T-helper 1 cell treated with Interleukin-12 subunit alpha and Interleukin-12 subunit beta and Interleukin-4 antibody, amounts not matched to agents 30 μg/mL and 1 μg/mL, for 36 hours (primary cell): ENCODE results near the gene RERGL.

Source experiments
- H3K27ac Mint-ChIP-seq: one replicate; pipeline ENCODE4 v1.8.0; 2021; ENCODE audit warnings: mild to moderate bottlenecking, mixed read lengths
- H3K27me3 Mint-ChIP-seq: one replicate; pipeline ENCODE4 v1.8.0; 2021; ENCODE audit warnings: low read depth, mixed read lengths
- H3K36me3 Mint-ChIP-seq: one replicate; pipeline ENCODE4 v1.8.0; 2021; ENCODE audit warnings: low read depth, mixed read lengths
- H3K4me1 Mint-ChIP-seq: one replicate; pipeline ENCODE4 v1.8.0; 2021; ENCODE audit warnings: low read depth, mixed read lengths
- H3K4me3 Mint-ChIP-seq: one replicate; pipeline ENCODE4 v1.8.0; 2021; ENCODE audit warnings: mild to moderate bottlenecking, moderate library complexity, mixed read lengths
- H3K9me3 Mint-ChIP-seq: one replicate; pipeline ENCODE4 v1.8.0; 2021; ENCODE audit warnings: mixed read lengths

The RERGL gene, protein sequence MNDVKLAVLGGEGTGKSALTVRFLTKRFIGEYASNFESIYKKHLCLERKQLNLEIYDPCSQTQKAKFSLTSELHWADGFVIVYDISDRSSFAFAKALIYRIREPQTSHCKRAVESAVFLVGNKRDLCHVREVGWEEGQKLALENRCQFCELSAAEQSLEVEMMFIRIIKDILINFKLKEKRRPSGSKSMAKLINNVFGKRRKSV

DNA sequence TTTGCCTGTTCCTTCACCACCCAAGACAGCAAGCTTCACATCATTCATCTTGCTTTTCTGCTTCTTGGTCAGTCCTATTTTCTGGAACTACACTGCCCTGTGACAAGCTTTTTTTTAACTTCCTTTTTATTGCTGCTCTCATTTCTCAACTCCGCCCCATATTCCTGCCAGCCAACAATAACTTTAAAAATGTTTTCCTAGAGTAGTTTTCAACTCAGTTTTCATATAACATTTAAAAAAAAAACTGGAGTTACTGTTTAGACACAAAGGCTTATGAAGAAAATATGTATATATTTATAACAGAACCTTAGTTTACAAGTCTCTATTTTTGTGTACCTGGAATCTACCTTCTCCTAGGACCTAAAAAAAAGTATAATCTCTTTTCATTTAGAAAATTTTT is at the start of gene RERGL:
Gene RERGL (minus strand): TSS at position 101 of the 400 bp plus-strand sequence. CDS start 53 bp downstream, at position 48.
- H3K27me3 Mint-ChIP-seq, result no peaks in the 10 kb centered on the region
- H3K4me3 Mint-ChIP-seq, result no peak within 1 kb of the TSS
- no peak within 1 kb of the TSS for H3K27ac Mint-ChIP-seq
- H3K4me1 Mint-ChIP-seq, result no peaks in the 10 kb centered on the region
- H3K9me3 Mint-ChIP-seq, result peaks cover 20% of the 10 kb centered on the region
- no peaks in the 10 kb centered on the region for H3K36me3 Mint-ChIP-seq

DNA sequence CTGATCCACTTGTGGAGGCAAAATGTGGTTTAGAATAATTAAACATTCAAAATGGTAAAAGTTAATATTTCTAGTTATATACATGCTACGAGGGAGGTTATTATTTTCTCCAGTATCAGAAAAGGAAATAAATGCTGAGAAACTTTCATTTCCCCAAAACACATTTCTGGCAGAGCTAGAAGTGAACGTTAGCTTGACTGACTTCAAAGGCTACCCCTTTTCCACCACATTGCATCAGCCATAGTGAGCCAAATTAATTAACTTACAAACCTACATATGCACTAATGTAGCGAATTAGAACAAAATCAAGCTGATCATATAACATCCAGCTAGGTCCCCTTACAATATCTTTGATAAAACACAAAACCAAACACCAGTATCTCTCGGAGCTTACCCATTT is 49.3 kb upstream of the RERGL start:
- H3K36me3 Mint-ChIP-seq, result no peaks in the 10 kb centered on the region
- no peak overlapping the region for H3K4me3 Mint-ChIP-seq
- H3K9me3 Mint-ChIP-seq, result no peaks in the 10 kb centered on the region
- no peaks in the 10 kb centered on the region for H3K4me1 Mint-ChIP-seq
- H3K27me3 Mint-ChIP-seq, result no peaks in the 10 kb centered on the region
- H3K27ac Mint-ChIP-seq, result no peak overlapping the region

DNA sequence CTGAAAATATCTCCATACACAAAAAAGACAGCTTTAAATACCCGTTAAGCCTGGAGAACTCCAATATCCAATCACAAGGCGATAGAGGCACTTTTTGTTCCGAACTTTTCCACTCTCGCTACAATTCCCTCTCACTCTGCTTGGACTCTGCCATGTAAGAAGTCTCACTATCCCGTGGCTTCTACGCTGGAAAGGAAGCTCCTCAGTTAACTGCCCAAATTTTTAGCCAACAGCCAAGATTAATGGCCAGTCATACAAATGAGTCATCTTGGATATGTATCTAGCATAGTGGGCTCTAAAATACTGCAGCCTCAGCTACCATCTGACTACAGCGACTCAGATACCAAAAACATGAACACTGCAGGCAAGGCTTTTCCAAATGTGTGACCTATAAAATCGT is 45.5 kb upstream of the RERGL start:
- Mint-ChIP-seq H3K9me3 (no peaks in the 10 kb centered on the region), H3K4me1 (no peaks in the 10 kb centered on the region), H3K4me3 (no peak overlapping the region), H3K27ac (no peak overlapping the region), H3K27me3 (no peaks in the 10 kb centered on the region), H3K36me3 (no peaks in the 10 kb centered on the region)

DNA sequence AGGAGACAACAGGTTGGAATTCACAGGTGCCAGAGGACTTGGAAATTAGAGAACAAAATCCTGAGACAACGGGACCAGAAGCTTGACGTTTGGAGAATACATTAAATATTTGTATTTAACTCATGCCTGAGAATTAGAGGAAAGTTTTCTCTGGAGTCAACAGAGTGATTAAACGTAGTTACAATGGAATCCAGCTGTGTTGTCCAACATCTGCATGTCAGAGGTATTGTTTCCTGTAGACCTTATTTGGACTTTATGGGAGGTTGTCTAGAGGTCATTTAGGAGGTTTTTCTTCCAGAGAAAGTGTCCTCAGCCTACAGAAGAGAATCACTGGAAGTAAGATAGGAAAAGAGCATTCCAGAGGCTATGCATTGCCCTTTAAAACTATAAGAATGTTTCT is 45.1 kb upstream of the RERGL start:
- no peaks in the 10 kb centered on the region for H3K27me3 Mint-ChIP-seq
- H3K4me3 Mint-ChIP-seq, result no peak overlapping the region
- no peaks in the 10 kb centered on the region for H3K36me3 Mint-ChIP-seq
- H3K27ac Mint-ChIP-seq, result no peak overlapping the region
- no peaks in the 10 kb centered on the region for H3K9me3 Mint-ChIP-seq
- H3K4me1 Mint-ChIP-seq, result no peaks in the 10 kb centered on the region

DNA sequence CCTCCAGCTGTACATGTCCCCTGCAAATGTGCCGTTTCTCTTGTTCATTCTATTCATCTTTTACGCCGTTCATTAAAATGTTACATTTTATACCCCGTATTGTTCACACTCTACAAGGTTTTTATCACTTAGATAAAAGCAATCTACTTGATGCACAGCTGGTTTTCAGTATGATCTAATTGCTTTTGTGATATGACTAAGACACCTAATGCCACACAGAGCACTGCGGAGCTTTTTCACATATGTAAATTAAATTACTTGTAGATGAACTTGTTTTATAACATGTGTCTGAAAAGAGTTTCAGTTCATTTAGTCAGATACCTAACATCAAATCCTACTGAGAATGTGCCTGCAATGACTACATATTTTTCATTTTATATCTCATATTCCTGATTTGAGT is 40.9 kb upstream of the RERGL start:
- no peak overlapping the region for H3K27ac Mint-ChIP-seq
- H3K4me3 Mint-ChIP-seq, result no peak overlapping the region
- no peaks in the 10 kb centered on the region for H3K4me1 Mint-ChIP-seq
- H3K27me3 Mint-ChIP-seq, result no peaks in the 10 kb centered on the region
- no peaks in the 10 kb centered on the region for H3K36me3 Mint-ChIP-seq
- H3K9me3 Mint-ChIP-seq, result peaks cover 17% of the 10 kb centered on the region

DNA sequence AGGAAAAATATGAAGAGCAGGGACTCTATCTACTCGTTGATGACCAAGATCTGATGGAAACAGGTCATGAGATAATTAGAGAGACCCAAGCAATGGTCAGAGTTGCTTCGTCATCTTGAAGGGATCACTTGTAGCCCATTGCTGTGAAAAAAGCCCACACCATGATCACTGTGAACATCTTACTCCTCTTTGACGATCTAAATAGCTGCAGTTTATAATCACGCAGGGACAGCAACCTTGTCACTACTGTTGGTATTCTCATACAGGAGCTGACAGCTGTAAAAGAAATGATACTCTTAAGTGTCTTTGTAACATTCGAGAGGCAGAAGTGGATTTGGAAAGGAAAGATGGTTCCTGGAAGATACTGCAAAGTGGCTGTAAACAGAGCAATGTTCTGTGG is 33.7 kb upstream of the RERGL start:
- Mint-ChIP-seq H3K27ac (no peak overlapping the region), H3K4me3 (no peak overlapping the region), H3K36me3 (no peaks in the 10 kb centered on the region), H3K9me3 (peaks cover 12% of the 10 kb centered on the region), H3K4me1 (no peaks in the 10 kb centered on the region), H3K27me3 (no peaks in the 10 kb centered on the region)

DNA sequence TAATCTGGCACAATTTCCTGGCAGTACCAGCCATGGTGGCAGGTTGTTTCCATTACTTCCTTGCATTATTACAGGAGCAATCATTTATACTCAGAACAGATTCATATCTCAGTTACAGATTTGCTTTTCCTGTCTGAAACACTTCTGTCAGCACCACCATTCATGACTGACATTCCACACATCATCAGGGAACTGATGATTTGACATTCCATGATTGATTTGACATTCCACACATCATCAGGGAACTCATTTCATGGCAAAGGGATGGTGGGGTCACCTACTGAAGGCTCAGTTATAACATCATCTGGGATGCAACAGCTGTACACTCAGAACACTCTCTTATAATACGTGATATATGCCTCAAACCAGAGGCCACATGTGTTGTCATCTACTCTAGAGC is 30.9 kb upstream of the RERGL start:
- Mint-ChIP-seq H3K27ac (no peak overlapping the region), H3K9me3 (no peaks in the 10 kb centered on the region), H3K36me3 (no peaks in the 10 kb centered on the region), H3K27me3 (no peaks in the 10 kb centered on the region), H3K4me1 (no peaks in the 10 kb centered on the region), H3K4me3 (no peak overlapping the region)

DNA sequence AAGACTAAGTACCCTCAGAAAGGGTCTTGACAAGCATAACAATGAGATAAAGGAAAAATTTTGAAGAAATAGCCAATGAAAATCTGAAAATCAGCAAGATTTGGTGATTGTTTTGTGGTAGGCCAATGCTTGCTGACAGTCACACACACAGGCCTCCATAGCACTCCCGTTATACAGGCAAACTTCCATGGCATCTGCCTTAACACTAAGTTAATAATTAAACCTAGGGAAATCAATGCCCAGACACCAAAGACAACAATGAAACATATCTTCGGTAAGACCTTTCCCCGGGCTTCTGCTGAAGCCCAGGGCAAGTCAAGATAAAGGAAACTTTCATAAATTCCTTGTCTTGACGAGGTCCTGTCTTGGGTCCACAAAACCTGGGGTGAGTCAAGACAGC is 18.6 kb upstream of the RERGL start:
- Mint-ChIP-seq H3K27me3 (no peaks in the 10 kb centered on the region), H3K4me1 (no peaks in the 10 kb centered on the region), H3K27ac (no peak overlapping the region), H3K4me3 (no peak overlapping the region), H3K9me3 (no peaks in the 10 kb centered on the region), H3K36me3 (no peaks in the 10 kb centered on the region)

DNA sequence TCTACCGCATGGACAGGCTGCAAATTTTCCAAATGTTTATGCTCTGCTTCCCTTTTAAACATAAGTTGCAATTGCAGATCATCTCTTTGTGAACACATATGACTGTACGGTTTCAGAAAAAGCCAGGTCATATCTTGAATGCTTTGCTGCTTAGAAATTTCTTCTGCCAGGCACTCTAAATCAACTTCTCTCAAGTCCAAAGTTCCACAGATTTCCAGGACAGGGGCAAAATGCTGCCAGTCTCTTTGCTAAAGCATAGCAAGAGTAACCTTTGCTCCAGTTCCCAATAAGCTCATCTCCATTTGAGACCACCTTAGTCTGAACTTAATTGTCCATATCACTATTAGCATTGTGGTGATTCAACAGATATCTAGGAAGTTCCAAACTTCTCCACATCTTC is 13.6 kb upstream of the RERGL start:
- Mint-ChIP-seq H3K27me3 (no peaks in the 10 kb centered on the region), H3K9me3 (peaks cover 4% of the 10 kb centered on the region), H3K36me3 (no peaks in the 10 kb centered on the region)

DNA sequence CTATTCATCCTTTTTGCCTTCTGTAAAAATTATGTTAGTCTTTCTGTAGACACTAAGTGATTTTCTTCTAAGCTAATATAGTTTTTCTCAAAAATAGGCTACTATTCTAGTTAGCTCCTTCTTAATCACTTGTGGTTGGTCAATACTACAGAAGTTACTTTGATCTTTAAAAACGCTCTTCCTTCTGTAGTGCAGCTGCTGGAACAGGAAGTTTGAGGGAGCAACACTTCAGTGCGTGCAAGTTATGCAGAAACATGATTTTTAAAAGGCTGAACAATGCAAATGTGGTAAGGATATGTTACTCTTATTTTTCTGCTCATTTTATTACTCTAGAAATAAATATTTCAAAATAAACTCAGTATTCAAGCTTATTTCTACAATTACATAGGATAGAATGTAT is 11.1 kb upstream of the RERGL start:
- H3K9me3 Mint-ChIP-seq, result peaks cover 4% of the 10 kb centered on the region
- H3K4me3 Mint-ChIP-seq, result no peak overlapping the region
- no peaks in the 10 kb centered on the region for H3K27me3 Mint-ChIP-seq
- H3K27ac Mint-ChIP-seq, result no peak overlapping the region
- no peaks in the 10 kb centered on the region for H3K36me3 Mint-ChIP-seq
- H3K4me1 Mint-ChIP-seq, result no peaks in the 10 kb centered on the region

More for the DNA sequence above, 13.6 kb upstream of the RERGL start:
- no peaks in the 10 kb centered on the region for H3K4me1 Mint-ChIP-seq
- no peak overlapping the region for H3K27ac Mint-ChIP-seq
- no peak overlapping the region for H3K4me3 Mint-ChIP-seq

DNA sequence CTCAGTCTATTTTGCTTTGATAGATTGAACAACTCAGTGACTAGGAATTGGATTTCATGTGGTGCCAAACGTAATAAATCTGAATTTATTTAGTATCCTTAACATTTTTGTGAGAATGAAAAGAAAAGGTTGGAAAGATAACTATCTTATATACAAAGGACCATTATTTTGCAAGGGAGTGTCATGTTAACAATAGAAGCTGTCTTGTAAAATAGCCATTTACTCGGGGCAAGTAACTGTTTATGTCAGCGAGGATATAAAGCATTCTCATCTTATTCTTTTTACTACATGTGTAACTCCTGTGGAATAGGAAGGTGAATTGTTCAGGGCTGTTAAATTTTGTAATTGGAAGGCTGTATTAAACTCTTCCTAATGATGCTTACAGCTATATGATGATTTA is 5.9 kb downstream of the RERGL start:
- Mint-ChIP-seq H3K4me1 (no peaks in the 10 kb centered on the region), H3K27ac (no peak overlapping the region), H3K27me3 (no peaks in the 10 kb centered on the region), H3K9me3 (peaks cover 16% of the 10 kb centered on the region), H3K36me3 (no peaks in the 10 kb centered on the region), H3K4me3 (no peak overlapping the region)

DNA sequence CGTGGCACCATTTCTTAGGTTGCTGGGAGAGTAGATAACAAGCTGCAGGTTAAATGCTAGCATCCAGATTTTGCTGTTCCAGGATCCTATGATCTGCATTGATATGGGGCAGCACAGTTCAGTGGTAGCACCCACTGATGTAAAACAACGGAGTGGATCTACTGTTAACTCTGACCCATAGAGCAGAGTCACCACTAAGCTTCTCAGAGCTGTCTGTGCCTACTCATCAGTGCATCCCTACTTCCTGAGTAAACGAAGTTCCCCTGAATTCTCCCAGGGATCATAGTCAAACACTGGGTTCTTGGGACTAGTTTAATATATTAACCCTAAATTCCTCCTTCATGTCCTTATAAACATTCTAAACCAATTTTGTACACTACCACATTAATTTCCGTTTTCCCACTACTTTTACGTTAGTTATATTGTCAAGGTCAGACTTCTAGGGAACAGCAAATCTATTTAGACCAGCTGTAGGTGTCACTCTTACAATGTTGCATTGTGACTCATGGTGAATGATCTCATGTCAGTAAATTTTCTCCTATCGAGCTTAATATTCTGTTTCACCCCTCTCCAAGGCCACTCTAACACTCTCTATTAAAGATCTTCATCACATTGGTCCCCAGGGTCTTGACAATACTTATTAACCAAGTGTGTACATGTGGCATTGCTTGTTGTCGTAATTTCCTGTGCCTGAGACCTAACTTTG is 10.3 kb downstream of the RERGL start:
- Mint-ChIP-seq H3K36me3 (no peaks in the 10 kb centered on the region), H3K27ac (no peak overlapping the region), H3K4me3 (no peak overlapping the region), H3K4me1 (no peaks in the 10 kb centered on the region), H3K27me3 (no peaks in the 10 kb centered on the region), H3K9me3 (peaks cover 4% of the 10 kb centered on the region)

DNA sequence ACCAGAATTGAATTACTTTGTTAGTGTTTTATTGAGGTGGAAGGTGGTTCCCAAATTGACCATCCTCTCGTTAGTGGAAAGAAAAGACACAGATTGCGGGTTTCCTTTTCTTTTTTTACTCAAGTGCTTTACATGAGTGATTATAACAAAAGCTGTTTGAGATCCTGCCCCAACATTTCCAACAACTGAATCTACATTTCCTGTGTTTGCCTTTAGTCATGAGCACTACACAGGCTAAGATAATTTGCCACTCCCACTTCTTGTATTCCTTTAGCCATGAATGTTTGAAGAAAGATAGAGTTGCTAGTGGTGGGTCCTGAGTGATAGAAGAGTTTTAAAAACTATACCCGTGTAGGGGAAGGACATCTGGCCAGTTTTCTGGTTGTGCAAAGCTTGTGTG is 16.0 kb downstream of the RERGL start:
- no peaks in the 10 kb centered on the region for H3K4me1 Mint-ChIP-seq
- no peaks in the 10 kb centered on the region for H3K27me3 Mint-ChIP-seq
- no peaks in the 10 kb centered on the region for H3K36me3 Mint-ChIP-seq
- no peak overlapping the region for H3K4me3 Mint-ChIP-seq
- peaks cover 4% of the 10 kb centered on the region for H3K9me3 Mint-ChIP-seq
- no peak overlapping the region for H3K27ac Mint-ChIP-seq

DNA sequence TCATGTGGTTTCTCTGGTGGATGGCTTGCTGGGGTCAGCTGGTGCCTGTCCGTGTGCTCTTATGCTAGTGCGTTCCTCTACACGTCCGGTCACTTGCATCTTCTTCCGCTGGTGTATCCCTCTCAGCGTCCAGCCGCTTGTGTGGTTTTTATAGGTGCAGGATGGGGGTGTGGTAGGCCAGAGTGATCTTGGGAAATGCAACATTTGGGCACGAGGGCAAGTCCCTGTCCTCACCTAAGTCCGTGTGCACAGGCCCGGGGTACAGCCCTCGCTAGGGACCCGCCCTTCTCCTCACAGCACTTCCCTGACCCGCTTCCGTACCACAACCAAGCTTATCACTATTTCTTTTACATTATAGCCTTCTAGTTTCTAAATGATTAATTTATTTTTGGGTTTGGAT is 17.3 kb downstream of the RERGL start:
- peaks cover 4% of the 10 kb centered on the region for H3K9me3 Mint-ChIP-seq

DNA sequence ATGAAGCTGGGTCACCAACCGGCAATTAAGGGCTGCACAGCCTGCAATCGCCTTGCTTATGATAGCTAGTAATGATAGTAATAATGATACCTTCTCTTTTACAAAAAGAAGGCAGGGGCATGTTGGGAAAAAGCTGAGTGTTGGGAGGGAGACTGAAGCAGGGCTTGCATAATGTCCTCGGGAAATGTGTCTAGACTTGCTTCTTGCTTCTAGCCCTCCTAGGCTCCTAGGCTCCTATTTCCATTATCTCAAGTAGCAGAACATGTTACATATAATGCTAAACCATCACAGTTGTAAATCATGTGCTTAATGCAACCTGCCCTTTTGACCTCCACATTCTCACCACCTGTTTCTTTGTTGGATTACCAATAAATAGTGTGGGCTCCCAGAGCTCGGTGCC is 18.7 kb downstream of the RERGL start:
- H3K4me1 Mint-ChIP-seq, result no peaks in the 10 kb centered on the region
- H3K27me3 Mint-ChIP-seq, result no peaks in the 10 kb centered on the region
- peaks cover 4% of the 10 kb centered on the region for H3K9me3 Mint-ChIP-seq
- H3K36me3 Mint-ChIP-seq, result no peaks in the 10 kb centered on the region
- H3K27ac Mint-ChIP-seq, result no peak overlapping the region
- H3K4me3 Mint-ChIP-seq, result no peak overlapping the region

More for the DNA sequence above, 17.3 kb downstream of the RERGL start:
- H3K4me3 Mint-ChIP-seq, result no peak overlapping the region
- H3K36me3 Mint-ChIP-seq, result no peaks in the 10 kb centered on the region
- no peaks in the 10 kb centered on the region for H3K27me3 Mint-ChIP-seq
- no peaks in the 10 kb centered on the region for H3K4me1 Mint-ChIP-seq
- H3K27ac Mint-ChIP-seq, result no peak overlapping the region
